Measurements from ENCODE around the gene SPAST. TPM values are rescaled to one million over a fixed set of nuclear protein-coding genes. Genes with fewer than 3 reads are reported as not detected.

SPAST gene
- total RNA-seq, 2 donors from 2014 or later, result 6.7 to 9.0 TPM

DNA sequence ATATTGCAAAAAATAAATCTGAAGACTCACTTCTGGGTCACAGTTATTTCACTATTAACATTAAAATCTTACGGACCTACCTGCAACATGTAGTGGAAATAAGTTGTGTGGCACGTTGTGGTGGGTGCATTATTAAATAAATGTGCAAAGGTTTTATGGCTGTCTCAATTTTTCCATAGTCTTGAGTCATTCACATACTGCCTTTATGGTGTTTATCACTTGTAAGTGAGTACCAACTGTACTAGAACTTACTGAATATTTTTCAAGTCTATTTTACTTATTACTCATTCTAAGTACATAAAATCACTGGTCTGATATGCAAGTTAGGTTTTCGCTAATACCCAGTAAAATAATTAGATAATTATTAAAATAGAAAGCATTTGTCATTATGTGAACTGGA is 54.7 kb downstream of the SPAST start:
- TF ChIP-seq, protein P1, sequence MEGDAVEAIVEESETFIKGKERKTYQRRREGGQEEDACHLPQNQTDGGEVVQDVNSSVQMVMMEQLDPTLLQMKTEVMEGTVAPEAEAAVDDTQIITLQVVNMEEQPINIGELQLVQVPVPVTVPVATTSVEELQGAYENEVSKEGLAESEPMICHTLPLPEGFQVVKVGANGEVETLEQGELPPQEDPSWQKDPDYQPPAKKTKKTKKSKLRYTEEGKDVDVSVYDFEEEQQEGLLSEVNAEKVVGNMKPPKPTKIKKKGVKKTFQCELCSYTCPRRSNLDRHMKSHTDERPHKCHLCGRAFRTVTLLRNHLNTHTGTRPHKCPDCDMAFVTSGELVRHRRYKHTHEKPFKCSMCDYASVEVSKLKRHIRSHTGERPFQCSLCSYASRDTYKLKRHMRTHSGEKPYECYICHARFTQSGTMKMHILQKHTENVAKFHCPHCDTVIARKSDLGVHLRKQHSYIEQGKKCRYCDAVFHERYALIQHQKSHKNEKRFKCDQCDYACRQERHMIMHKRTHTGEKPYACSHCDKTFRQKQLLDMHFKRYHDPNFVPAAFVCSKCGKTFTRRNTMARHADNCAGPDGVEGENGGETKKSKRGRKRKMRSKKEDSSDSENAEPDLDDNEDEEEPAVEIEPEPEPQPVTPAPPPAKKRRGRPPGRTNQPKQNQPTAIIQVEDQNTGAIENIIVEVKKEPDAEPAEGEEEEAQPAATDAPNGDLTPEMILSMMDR (IDR thresholded peaks at IDR 0.05), result no peak
- H3K36me3 ChIP-seq, result peaks cover 15% of the 10 kb centered on the region

DNA sequence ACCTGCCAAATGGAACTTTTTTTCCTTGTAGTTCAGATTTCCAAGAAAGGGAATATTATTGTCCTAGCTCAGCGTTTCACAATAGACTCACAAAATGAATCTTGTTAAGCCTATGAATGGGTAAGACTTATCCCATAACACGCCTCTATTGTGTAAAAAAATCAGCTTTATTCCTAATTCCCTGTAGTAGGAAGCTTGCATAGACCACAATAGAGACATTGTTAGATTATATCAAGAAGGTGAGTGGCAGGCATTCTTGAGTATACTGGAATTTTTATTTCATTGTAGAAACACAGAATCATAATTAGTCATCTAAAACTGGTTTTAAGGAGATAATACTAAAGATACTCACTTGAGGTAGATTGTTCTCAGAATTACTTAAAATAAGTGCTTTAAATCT is 55.8 kb downstream of the SPAST start:
- no peaks in the 10 kb centered on the region for H3K4me1 ChIP-seq
- no peaks in the 10 kb centered on the region for H3K9me3 ChIP-seq
- no peak overlapping the region for H3K27ac ChIP-seq
- no peaks in the 10 kb centered on the region for H3K27me3 ChIP-seq
- no peak overlapping the region for H3K4me3 ChIP-seq
- TF ChIP-seq, protein P1 (IDR thresholded peaks at IDR 0.05), result no peak
- DNase-seq (ENCODE audit: low spot score), result no peak
- peaks cover 15% of the 10 kb centered on the region for H3K36me3 ChIP-seq

More for the DNA sequence above, 54.7 kb downstream of the SPAST start:
- DNase-seq (ENCODE audit: low spot score), result no peak
- Histone ChIP-seq H3K9me3 (no peaks in the 10 kb centered on the region), H3K27ac (no peak overlapping the region), H3K27me3 (no peaks in the 10 kb centered on the region), H3K4me1 (no peaks in the 10 kb centered on the region), H3K4me3 (no peak overlapping the region)

DNA sequence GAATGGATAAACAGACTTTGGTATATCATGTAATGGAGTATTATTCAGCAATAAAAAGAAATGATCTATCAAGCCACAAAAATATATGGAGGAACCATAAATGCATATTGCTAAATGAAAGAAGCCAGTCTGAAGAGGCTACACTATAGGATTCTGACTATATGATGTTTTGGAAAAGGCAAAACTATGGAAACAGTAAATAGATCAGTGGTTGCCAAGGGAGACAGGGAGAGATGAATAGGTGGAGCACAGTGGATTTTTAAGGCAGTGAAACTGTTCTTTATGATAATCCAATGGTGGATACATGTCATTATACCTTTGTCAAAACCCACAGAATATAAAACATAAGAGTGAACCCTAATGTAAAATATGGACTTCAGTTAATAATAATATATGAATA is 61.3 kb downstream of the SPAST start:
- TF ChIP-seq, protein P1 (IDR thresholded peaks at IDR 0.05), result no peak
- Histone ChIP-seq H3K9me3 (no peaks in the 10 kb centered on the region), H3K4me3 (no peak overlapping the region), H3K27me3 (no peaks in the 10 kb centered on the region), H3K4me1 (no peaks in the 10 kb centered on the region), H3K27ac (no peak overlapping the region), H3K36me3 (peaks cover 17% of the 10 kb centered on the region)
- no peak for DNase-seq (ENCODE audit: low spot score)

DNA sequence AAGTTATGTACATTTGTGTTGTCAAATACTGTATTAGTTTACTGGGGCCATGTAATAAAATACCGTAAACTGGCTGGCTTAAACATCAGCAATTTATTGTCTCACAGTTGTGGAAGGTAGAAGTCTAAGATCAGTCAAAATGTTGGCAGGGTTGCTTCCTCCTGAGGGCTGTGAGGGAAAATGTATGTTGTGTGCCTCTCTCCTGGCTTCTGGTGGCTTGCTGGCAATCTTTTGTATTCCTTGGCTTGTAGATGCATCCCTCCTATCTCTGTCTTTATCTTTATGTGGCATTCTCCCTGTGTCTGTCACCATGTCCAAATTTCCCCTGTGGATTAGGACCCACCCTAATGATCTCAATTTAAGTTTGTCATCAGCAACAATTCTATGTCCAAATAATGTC is 65.3 kb downstream of the SPAST start:
- Histone ChIP-seq H3K27me3 (no peaks in the 10 kb centered on the region), H3K4me1 (no peaks in the 10 kb centered on the region), H3K27ac (no peak overlapping the region), H3K9me3 (no peaks in the 10 kb centered on the region), H3K4me3 (no peak overlapping the region), H3K36me3 (peaks cover 21% of the 10 kb centered on the region)
- TF ChIP-seq, protein P1 (IDR thresholded peaks at IDR 0.05), result no peak
- DNase-seq (ENCODE audit: low spot score), result no peak

DNA sequence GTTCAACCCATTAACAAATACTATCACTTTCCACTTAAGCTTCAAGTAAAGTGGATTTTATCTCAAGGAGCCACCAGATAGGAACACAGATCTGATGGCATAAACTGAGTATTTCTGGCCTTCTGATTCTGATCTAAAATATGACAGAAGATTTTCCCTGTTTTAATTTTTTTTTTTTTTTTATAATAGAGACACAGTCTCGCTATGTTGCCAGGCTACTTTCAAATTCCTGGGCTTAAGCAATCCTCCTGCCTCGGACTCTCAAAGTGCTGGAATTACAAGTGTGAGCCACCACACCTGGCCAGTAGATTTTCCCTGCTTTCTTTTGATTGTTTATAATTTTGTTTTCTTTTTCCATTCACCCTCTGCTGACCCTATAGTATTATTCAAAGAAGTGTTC is 65.7 kb downstream of the SPAST start:
- Histone ChIP-seq H3K4me1 (no peaks in the 10 kb centered on the region), H3K27ac (no peak overlapping the region), H3K36me3 (peaks cover 21% of the 10 kb centered on the region), H3K4me3 (no peak overlapping the region), H3K27me3 (no peaks in the 10 kb centered on the region), H3K9me3 (no peaks in the 10 kb centered on the region)
- TF ChIP-seq, protein P1 (IDR thresholded peaks at IDR 0.05), result no peak
- DNase-seq (ENCODE audit: low spot score), result no peak

DNA sequence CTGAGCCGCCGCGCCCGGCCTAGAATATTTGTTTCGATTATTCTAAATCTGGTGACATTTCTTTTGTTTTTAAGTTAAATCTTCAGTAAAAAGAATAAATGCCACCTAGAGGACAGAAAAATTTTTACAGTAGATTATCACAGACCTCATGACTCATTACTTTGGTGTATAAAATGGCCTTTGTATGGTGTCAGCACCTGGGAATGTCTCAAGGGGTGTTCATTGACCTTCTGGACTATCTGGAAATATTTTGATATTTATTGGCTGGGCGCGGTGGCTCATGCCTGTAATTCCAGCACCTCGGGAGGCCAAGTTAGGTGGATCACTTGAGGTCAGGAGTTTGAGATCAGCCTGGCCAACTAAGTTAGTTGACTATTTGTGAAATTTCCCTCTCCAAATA is 72.1 kb downstream of the SPAST start:
- Histone ChIP-seq H3K4me3 (no peak overlapping the region), H3K27me3 (no peaks in the 10 kb centered on the region), H3K27ac (no peak overlapping the region), H3K36me3 (peaks cover 19% of the 10 kb centered on the region), H3K9me3 (no peaks in the 10 kb centered on the region), H3K4me1 (no peaks in the 10 kb centered on the region)
- TF ChIP-seq, protein P1 (IDR thresholded peaks at IDR 0.05), result peak in 1 of 2 donors; percentile 17
- DNase-seq (ENCODE audit: low spot score), result no peak
